Right lobe of liver (tissue), 4 donors: ENCODE measurements around the gene BORCS5.

Experiments used
- CTCF ChIP-seq, 4 donors: fragments of 200-600 bp in 3 of 4; fragments of 450-650 bp in 1 of 4; IDR thresholded peaks; one replicate each; pipeline versions ENCODE4 v1.5.1 to v1.8.0; 2016 to 2022; ENCODE audit warnings: antibody characterized with exemption in 4 of 4, mild to moderate bottlenecking in 2 of 4
- POLR2A ChIP-seq: fragments of 450-650 bp; IDR thresholded peaks from one replicate; pipeline ENCODE4 v1.6.1; 2017; ENCODE audit warnings: antibody characterized with exemption, mild to moderate bottlenecking
- donor health status: DM: no; HTN: no; CAD: no.
- donor health status: DM: no; HTN: no; CAD: no.
- donor health status: DM: no; HTN: yes; CAD: no.

GRCh38 chr12:12387501-12387900 lies 30.6 kb downstream of the BORCS5 start:
- TF ChIP-seq POLR2A (no peak), CTCF (IDR thresholded peaks at IDR 0.05) (no peak)
